ENCODE data around the gene PWWP2B. TPM values are rescaled to one million over a fixed set of nuclear protein-coding genes. Genes with fewer than 3 reads are reported as not detected.

Gene PWWP2B
- total and polyA plus RNA-seq, 2 of the 13 experiments (the other 11 are each of a cell fraction or from before 2014, with no cell fraction given): 2.3 to 4.7 TPM

DNA sequence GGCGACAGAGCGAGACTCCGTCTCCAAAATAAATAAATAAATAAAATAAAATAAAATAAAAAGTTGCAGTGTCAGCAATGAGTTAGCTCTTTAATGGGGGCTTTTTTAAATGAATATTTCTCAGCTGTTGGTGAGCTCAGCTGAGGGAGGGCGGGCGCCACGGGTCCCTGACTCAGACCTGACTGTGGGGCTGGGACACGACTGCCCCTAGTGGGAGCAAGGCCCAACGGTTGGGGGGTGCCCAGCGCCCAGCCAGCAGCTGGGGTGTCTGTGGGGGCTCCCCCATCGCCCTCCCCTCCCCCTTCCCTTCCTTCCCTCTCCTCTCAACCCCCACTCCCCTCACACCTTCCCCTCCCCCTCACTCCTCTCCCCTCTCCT lies 46.6 kb downstream of the PWWP2B start (continued):
- TF ChIP-seq, protein P1, sequence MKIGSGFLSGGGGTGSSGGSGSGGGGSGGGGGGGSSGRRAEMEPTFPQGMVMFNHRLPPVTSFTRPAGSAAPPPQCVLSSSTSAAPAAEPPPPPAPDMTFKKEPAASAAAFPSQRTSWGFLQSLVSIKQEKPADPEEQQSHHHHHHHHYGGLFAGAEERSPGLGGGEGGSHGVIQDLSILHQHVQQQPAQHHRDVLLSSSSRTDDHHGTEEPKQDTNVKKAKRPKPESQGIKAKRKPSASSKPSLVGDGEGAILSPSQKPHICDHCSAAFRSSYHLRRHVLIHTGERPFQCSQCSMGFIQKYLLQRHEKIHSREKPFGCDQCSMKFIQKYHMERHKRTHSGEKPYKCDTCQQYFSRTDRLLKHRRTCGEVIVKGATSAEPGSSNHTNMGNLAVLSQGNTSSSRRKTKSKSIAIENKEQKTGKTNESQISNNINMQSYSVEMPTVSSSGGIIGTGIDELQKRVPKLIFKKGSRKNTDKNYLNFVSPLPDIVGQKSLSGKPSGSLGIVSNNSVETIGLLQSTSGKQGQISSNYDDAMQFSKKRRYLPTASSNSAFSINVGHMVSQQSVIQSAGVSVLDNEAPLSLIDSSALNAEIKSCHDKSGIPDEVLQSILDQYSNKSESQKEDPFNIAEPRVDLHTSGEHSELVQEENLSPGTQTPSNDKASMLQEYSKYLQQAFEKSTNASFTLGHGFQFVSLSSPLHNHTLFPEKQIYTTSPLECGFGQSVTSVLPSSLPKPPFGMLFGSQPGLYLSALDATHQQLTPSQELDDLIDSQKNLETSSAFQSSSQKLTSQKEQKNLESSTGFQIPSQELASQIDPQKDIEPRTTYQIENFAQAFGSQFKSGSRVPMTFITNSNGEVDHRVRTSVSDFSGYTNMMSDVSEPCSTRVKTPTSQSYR (CRISPR knock-in tag; IDR thresholded peaks at IDR 0.05; ENCODE audit: borderline replicate concordance): peak; percentile 39; the same call in 1 of the 2 replicates
- TF ChIP-seq MAFF (IDR thresholded peaks at IDR 0.05; ENCODE audit: low read depth, low read length): peak; percentile 50; the same call in 1 of the 2 replicates
- TF ChIP-seq, protein P2, sequence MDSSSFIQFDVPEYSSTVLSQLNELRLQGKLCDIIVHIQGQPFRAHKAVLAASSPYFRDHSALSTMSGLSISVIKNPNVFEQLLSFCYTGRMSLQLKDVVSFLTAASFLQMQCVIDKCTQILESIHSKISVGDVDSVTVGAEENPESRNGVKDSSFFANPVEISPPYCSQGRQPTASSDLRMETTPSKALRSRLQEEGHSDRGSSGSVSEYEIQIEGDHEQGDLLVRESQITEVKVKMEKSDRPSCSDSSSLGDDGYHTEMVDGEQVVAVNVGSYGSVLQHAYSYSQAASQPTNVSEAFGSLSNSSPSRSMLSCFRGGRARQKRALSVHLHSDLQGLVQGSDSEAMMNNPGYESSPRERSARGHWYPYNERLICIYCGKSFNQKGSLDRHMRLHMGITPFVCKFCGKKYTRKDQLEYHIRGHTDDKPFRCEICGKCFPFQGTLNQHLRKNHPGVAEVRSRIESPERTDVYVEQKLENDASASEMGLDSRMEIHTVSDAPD (CRISPR knock-in tag; IDR thresholded peaks at IDR 0.05): no peak
- TF ChIP-seq, protein P3, sequence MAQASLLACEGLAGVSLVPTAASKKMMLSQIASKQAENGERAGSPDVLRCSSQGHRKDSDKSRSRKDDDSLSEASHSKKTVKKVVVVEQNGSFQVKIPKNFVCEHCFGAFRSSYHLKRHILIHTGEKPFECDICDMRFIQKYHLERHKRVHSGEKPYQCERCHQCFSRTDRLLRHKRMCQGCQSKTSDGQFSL (CRISPR knock-in tag; IDR thresholded peaks at IDR 0.05): peak; percentile 97
- TF ChIP-seq, protein P4, sequence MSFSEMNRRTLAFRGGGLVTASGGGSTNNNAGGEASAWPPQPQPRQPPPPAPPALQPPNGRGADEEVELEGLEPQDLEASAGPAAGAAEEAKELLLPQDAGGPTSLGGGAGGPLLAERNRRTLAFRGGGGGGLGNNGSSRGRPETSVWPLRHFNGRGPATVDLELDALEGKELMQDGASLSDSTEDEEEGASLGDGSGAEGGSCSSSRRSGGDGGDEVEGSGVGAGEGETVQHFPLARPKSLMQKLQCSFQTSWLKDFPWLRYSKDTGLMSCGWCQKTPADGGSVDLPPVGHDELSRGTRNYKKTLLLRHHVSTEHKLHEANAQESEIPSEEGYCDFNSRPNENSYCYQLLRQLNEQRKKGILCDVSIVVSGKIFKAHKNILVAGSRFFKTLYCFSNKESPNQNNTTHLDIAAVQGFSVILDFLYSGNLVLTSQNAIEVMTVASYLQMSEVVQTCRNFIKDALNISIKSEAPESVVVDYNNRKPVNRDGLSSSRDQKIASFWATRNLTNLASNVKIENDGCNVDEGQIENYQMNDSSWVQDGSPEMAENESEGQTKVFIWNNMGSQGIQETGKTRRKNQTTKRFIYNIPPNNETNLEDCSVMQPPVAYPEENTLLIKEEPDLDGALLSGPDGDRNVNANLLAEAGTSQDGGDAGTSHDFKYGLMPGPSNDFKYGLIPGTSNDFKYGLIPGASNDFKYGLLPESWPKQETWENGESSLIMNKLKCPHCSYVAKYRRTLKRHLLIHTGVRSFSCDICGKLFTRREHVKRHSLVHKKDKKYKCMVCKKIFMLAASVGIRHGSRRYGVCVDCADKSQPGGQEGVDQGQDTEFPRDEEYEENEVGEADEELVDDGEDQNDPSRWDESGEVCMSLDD (CRISPR knock-in tag; IDR thresholded peaks at IDR 0.05; ENCODE audit: borderline replicate concordance): peak; percentile 37; the same call in 1 of the 2 replicates
